ENCODE measurements around the gene SHH.

The SHH gene

GRCh38 chr7:155797262-155798250 lies 14.7 kb downstream of the SHH start:
- no peaks in the 10 kb centered on the region for H3F3A ChIP-seq (ENCODE audit: insufficient read depth)
- TF ChIP-seq EZH2phosphoT487 (conservative IDR thresholded peaks at IDR 0.05; ENCODE audit: low read length), result no peak
- no peak for TF ChIP-seq CTCF (IDR thresholded peaks at IDR 0.05; ENCODE audit: insufficient read depth, low read length, poor library complexity, severe bottlenecking)
- no peak overlapping the region for H3K4me2 ChIP-seq (ENCODE audit: low read depth, low read length, poor library complexity, severe bottlenecking)
- H3K27me3 ChIP-seq (ENCODE audit: low read length), result no peaks in the 10 kb centered on the region
- no peak overlapping the region for H2AFZ ChIP-seq (ENCODE audit: low read depth, low read length, severe bottlenecking)
- H3K9me2 ChIP-seq (replicated peaks; ENCODE audit: insufficient read depth, low read length), result no peaks in the 10 kb centered on the region
- no peaks in the 10 kb centered on the region for H3K36me3 ChIP-seq (ENCODE audit: low read length)
- H3K79me2 ChIP-seq (ENCODE audit: insufficient read depth, low read length), result no peaks in the 10 kb centered on the region
- H3K4me3 ChIP-seq (ENCODE audit: insufficient read depth, low read length, poor library complexity, severe bottlenecking), result no peak overlapping the region
- H3K9me3 ChIP-seq (ENCODE audit: insufficient read depth, low read length), result no peaks in the 10 kb centered on the region
- H3K9ac ChIP-seq (ENCODE audit: low read length), result no peak overlapping the region
- H3K27ac ChIP-seq (ENCODE audit: low read depth, low read length), result no peak overlapping the region
- H4K20me1 ChIP-seq (ENCODE audit: low read depth, low read length), result no peaks in the 10 kb centered on the region; the same call in 1 of the 2 replicates

- TF ChIP-seq CTCF (IDR thresholded peaks at IDR 0.05; ENCODE audit: insufficient read depth, low read length, poor library complexity, severe bottlenecking) (peak; percentile 25), EZH2phosphoT487 (conservative IDR thresholded peaks at IDR 0.05; ENCODE audit: low read length) (no peak)
- H3K4me2 ChIP-seq (ENCODE audit: low read depth, low read length, poor library complexity, severe bottlenecking), result no peak overlapping the region
- H3K27me3 ChIP-seq (ENCODE audit: low read length), result no peaks in the 10 kb centered on the region
- no peaks in the 10 kb centered on the region; the same call in 1 of the 2 replicates for H4K20me1 ChIP-seq (ENCODE audit: low read depth, low read length)
- H3F3A ChIP-seq (ENCODE audit: insufficient read depth), result no peaks in the 10 kb centered on the region
- no peak overlapping the region for H3K27ac ChIP-seq (ENCODE audit: low read depth, low read length)
- H3K9ac ChIP-seq (ENCODE audit: low read length), result no peak overlapping the region
- no peaks in the 10 kb centered on the region for H3K36me3 ChIP-seq (ENCODE audit: low read length)
- H3K9me2 ChIP-seq (replicated peaks; ENCODE audit: insufficient read depth, low read length), result no peaks in the 10 kb centered on the region
- no peaks in the 10 kb centered on the region for H3K79me2 ChIP-seq (ENCODE audit: insufficient read depth, low read length)
- no peak overlapping the region for H2AFZ ChIP-seq (ENCODE audit: low read depth, low read length, severe bottlenecking)
- H3K4me3 ChIP-seq (ENCODE audit: insufficient read depth, low read length, poor library complexity, severe bottlenecking), result no peak overlapping the region
- no peaks in the 10 kb centered on the region for H3K9me3 ChIP-seq (ENCODE audit: insufficient read depth, low read length)
Measured at GRCh38 chr7:155796381-155797261, 15.6 kb downstream of the SHH start.

GRCh38 chr7:155795951-155796350 lies 16.3 kb downstream of the SHH start:
- Histone ChIP-seq H3K9me2 (replicated peaks; ENCODE audit: insufficient read depth, low read length) (no peaks in the 10 kb centered on the region), H3K79me2 (ENCODE audit: insufficient read depth, low read length) (no peaks in the 10 kb centered on the region), H3K27ac (ENCODE audit: low read depth, low read length) (no peak overlapping the region), H2AFZ (ENCODE audit: low read depth, low read length, severe bottlenecking) (no peak overlapping the region), H4K20me1 (ENCODE audit: low read depth, low read length) (no peaks in the 10 kb centered on the region; the same call in 1 of the 2 replicates), H3K9me3 (ENCODE audit: insufficient read depth, low read length) (no peaks in the 10 kb centered on the region), H3K4me3 (ENCODE audit: insufficient read depth, low read length, poor library complexity, severe bottlenecking) (no peak overlapping the region), H3K9ac (ENCODE audit: low read length) (no peak overlapping the region), H3K36me3 (ENCODE audit: low read length) (no peaks in the 10 kb centered on the region), H3K27me3 (ENCODE audit: low read length) (no peaks in the 10 kb centered on the region), H3F3A (ENCODE audit: insufficient read depth) (no peaks in the 10 kb centered on the region), H3K4me2 (ENCODE audit: low read depth, low read length, poor library complexity, severe bottlenecking) (no peak overlapping the region)
- TF ChIP-seq EZH2phosphoT487 (conservative IDR thresholded peaks at IDR 0.05; ENCODE audit: low read length), result no peak
- no peak for TF ChIP-seq CTCF (IDR thresholded peaks at IDR 0.05; ENCODE audit: insufficient read depth, low read length, poor library complexity, severe bottlenecking)
